Activated naive CD4-positive, alpha-beta T cell treated with anti-CD3 and anti-CD28 coated beads, Interleukin-2, amount 50 U/mL, for 16 hours (primary cell): Measurements from ENCODE around the gene TMEM131L.
"Not testable (repeated sequence)": the region's sequence is repeated elsewhere in the genome, so short reads cannot be mapped to it uniquely, and the experiment has no call there.

Experiments
- DNase-seq: peaks from one replicate; pipeline ENCODE4 v3.0.0-alpha.2; 2020

Gene TMEM131L, protein sequence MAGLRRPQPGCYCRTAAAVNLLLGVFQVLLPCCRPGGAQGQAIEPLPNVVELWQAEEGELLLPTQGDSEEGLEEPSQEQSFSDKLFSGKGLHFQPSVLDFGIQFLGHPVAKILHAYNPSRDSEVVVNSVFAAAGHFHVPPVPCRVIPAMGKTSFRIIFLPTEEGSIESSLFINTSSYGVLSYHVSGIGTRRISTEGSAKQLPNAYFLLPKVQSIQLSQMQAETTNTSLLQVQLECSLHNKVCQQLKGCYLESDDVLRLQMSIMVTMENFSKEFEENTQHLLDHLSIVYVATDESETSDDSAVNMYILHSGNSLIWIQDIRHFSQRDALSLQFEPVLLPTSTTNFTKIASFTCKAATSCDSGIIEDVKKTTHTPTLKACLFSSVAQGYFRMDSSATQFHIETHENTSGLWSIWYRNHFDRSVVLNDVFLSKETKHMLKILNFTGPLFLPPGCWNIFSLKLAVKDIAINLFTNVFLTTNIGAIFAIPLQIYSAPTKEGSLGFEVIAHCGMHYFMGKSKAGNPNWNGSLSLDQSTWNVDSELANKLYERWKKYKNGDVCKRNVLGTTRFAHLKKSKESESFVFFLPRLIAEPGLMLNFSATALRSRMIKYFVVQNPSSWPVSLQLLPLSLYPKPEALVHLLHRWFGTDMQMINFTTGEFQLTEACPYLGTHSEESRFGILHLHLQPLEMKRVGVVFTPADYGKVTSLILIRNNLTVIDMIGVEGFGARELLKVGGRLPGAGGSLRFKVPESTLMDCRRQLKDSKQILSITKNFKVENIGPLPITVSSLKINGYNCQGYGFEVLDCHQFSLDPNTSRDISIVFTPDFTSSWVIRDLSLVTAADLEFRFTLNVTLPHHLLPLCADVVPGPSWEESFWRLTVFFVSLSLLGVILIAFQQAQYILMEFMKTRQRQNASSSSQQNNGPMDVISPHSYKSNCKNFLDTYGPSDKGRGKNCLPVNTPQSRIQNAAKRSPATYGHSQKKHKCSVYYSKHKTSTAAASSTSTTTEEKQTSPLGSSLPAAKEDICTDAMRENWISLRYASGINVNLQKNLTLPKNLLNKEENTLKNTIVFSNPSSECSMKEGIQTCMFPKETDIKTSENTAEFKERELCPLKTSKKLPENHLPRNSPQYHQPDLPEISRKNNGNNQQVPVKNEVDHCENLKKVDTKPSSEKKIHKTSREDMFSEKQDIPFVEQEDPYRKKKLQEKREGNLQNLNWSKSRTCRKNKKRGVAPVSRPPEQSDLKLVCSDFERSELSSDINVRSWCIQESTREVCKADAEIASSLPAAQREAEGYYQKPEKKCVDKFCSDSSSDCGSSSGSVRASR (N-terminal part only)

DNA sequence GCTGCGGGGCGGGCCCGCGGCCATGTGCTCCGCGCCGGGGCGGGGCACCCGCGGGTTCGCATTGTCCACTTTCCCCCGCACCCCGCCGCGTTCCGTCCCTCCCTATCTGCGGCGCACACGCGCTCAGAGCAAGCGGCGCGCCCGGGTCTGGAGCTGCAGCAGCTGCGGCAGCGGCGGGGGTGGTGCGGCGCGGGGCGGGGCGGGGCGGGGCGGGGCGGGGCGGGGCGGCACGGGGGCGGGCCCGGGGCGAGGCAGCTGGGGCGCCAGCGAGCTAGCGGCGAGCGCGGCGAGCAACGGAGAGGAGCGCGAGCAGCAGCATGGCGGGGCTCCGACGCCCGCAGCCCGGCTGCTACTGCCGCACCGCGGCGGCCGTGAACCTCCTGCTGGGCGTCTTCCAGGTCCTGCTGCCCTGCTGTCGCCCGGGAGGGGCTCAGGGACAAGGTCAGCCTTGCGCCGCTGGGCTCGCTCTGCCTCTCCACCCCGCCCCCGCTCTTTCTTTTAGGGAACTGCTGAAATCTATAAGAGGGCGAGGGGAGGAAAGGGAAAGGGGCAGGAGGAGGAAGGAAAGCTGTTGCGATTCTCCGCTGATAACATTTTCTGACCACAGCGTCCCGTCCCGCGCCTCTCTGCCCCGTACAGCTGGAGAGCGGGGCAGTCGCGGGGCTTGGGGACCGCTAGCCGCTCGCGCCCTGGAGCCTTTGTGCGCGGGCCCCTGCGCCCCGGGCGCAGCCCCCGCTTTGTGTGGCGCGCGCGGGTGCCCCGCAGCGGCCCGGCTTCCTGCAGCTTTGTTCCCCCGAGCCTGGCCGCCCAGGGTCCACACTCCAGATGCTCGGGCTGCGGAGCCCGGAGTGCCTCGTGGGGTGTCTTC, at the start of gene TMEM131L:
Gene TMEM131L (plus strand): TSS at position 280 of the 868 bp plus-strand sequence. CDS start 38 bp downstream, at position 318.
- peak; percentile 71 for DNase-seq

DNA sequence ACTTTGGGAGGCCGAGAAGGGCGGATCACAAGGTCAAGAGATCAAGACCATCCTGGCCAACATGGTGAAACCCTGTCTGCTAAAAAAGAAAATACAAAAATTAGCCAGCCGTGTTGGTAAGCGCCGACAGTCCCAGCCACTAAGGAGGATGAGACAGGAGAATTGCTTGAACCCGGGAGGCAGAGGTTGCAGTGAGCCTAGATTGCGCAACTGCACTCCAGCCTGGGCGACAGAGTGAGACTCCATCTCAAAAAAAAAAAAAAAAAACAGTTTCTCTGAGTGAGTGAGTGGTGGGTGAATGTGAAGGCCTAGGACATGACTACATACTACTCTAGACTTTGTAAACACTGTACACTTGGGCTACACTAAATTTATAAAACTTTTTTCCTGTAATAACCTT, 49.7 kb upstream of the TMEM131L start:
- DNase-seq = not testable (repeated sequence)

DNA sequence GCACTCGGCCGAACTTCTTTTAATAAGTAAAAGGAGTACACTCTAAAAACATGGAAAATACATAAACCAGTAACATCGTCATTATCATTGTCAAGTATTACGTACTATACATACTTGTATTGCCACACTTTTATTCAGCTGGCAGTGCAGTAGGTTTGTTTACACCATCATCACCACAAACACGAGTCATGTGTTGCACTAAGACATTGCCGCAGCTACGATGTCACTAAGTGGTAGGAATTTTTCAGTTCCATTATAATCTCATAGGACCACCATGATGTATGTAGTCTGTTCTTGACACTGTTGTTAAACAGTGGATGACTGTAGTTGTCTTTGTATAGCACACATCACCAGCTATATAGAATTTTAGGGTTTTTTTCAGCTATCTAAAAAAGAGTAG, 48.0 kb upstream of the TMEM131L start:
- DNase-seq = no peak

DNA sequence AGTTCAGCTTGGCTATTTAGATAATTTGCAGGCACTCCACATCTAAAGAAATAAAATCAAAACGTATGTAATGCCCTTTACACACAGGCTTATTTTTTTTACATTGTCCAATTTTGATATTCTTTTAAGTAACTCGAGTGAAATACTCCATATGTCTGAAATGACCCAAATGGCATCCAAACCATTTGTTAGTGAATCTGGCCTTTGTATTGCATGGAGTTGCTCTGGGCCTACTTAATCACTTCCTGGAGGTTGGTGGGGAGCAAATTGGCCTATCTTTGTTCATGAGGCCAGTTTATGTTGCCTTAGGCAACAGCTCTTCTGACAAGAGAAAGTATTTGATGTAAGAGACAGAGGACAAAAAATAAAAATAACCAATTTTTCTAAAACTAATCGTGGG, 47.6 kb upstream of the TMEM131L start:
- DNase-seq = no peak

DNA sequence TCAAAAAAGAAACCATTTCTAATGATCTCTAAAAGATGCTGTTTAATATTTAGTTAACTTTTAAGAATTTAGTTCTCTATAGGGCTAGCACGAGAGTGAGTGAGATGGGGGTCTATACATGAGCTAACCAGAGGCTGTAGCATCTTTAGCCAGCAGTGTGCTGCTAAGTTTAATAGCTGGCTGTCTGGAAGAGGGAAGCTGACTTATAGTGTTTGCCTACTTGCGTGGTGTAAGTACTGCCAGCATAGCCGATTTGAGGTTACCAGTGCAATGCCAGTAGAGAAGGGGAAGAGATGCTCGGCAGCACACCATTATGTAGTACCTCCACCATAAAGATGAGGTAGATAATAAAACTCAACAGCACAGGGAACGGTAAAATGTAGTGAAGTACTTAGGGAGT, 47.1 kb upstream of the TMEM131L start:
- no peak for DNase-seq

DNA sequence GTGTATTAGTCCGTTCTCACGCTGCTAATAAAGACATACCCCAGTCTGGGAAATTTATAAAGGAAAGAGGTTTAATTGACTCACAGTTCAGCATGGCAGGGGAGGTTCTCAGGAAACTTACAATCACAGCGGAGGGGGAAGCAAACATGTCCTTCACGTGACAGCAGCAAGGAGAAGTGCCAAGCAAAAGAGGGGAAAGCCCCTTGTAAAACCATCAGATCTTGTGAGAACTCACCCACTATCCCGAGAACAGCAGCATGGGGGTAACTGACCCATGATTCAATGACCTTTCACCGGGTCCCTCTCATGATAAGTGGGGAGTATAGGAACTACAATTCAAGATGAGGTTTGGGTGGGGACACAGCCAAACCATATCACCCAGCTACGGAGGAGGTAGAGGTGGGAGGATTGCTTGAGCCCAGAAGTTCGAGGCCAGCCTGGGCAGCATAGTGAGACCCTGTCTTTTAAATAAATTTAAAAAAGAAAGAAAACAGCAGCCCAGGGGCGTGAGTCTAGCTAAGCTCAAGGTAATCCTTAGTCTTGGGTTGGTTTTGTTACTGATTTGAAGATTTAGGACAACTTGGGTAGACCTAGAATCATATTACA, 46.4 kb upstream of the TMEM131L start:
- DNase-seq = no peak

DNA sequence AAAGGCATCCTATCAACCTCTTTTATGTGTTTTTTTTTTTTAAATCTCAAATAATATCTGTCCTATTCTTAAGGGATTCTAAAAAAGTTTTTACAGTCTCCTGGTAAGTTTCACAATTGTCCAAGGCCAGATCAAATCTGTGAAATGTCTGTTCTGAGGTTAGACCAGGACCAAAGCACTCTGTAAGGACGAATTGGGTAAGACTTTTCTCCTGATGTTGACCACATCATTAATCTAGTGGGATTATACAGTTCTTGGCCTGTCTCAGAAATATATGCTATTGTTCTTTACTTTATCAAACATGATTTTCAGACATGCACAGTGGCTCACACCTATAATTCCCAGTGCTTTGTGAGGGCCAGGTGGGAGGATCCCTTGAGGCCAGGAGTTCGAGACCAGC, 45.8 kb upstream of the TMEM131L start:
- no peak for DNase-seq

DNA sequence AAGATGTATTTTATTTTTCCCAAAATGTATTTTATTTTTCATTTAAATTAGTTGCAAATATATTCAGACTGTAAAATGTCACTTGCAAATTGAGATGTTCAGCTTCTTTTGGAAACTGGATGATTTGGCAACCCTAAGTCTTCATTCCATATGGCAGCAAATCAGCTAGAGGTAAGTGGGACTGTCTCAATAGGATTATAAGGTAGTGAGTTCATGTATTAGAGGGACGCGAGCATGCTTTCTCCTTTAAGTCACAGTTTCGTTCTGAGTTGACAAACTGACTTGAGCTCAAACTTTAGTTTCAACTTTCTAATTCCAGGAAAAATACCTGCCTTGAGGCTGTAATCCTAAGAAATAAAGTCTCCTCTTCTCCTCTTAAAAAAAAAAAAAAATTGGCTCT, 44.2 kb upstream of the TMEM131L start:
- no peak for DNase-seq

DNA sequence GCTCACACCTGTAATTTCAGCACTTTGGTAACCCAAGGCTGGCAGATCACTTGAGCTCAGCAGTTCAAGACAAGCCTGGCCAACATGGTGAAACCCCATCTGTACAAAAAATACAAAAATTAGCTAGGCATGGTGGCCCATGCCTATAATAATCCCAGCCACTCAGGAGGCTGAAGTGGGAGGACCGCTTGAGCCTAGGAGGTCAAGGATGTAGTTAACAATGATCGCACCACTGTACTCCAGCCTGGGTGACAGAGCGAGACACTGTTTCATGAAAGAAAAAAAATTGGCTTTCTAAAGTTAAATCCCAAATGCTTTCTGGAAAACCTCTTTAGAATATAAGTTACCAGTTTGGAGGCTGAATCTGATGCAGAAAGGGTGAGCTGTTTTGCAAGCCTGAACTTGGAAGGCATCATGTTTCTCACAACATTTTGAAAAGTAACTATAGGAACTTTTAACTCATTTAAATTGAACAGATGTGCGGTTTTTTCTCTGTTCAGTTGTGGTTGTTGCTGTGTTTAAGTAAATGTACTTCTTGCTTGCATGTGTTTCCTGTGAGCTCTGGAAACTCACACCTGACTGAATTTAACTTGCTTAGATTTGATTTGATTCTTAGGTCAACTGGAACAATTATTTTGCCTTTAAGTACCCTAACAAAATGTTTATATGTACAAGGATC, 39.8 kb upstream of the TMEM131L start:
- DNase-seq = no peak

DNA sequence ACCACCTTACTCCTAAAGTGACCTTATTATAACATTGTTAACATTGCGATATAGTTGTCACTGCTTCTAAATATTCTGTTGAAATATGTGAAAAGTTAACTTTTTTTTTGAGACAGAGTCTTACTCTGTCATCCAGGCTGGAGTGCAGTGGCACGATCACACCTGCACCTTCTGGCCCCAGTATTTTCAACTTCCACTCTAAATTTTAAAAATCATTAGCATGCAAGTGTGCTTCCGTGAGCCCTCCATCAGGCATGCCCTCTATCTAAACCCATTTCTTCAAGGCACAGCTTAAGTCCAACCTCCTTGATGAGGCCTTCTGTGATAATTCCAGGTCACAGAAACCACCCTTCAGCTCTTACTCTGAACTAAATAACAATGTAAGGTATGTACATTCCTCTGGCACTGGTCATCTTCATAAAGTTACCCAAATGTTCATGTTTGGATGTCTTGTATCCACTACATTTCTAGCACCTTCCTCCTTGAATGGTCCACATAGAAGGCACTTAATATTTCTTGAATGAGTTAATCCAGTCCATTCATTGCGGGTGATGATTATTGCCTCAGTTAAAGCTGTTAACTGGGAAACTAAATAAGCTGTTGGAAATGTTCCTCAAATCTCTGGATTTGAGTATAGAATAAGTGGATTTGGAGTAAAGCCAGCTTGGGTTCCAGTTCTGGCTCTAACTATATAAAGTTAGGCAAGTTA, 38.6 kb upstream of the TMEM131L start:
- DNase-seq = no peak

DNA sequence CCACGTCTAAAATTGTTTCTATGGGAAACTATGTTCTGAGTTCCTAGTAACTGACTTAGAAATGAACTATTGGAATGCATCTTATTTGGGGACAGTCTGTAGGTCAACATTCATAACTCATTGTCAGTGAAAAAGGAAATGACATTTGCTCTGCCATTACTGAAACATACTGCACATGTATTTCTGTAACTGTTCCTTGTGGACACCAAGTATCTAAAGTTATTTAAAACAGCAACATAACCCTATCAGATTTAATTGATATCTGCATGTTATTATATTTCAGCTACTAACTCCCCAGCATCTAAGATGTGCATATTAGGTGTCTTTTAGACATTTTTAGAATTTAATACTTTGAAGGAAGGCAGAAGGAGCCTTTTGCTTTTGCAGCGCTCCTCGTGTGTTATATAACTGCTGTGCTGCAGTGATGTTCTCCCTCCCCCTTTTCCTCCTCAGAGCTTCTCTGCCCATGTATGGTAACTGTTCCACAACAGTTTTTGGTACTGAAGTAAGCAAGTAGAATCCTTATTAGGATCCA, 37.2 kb upstream of the TMEM131L start:
- no peak for DNase-seq

DNA sequence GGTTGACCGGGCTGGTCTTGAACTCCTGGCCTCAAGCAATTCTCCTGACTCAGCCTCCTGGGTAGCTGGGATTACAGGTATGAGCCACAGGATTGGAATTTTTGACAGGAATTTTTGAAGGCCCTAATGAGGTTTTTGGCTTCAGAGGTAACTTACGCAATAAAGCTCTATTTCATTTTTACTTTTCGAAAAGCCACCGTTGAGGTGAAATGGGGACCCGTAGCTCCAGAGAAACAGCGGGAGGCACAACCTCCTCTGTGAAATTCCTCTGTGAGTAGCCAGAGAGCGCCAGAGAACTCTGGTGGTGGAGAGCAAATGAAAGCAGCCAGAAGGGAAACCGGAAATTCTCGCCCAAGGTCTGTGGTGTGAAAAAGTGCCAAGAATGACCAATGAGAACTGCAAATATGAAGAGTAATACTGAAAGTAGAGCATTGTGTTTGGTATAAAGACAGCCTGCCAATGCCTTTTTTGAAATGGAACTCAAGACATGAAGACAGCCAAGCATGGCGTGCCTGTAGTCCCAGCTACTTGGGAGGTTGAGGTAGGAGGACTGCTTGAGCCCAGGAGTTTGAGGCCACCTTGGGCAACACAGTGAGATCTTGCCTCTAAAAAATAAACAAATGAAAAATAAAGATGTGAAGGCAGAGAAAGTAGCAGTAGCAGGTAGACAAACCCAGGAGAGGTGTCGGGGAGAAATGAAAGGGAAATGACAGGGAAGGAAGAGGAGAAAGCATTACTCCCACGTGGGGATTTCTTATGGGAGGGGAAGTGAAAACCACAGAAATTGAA, 33.0 kb upstream of the TMEM131L start:
- DNase-seq = peak; percentile 53

DNA sequence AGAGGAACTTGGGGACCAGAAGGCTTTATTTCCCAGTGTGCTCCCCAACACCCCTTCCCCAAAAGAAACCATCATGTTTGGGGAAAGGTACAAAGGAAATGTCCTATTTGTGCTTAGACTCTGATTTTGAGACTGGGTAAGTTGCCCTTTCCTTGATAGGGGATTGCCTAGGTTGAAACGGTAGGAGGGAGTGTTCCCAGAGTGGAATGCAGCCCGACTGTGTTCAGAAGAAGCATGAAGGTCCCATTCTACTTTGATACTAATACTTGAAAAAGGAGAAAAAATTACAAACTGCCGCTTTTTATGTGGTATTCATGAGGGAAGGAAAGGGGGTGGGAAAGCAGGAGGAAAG, 32.4 kb upstream of the TMEM131L start:
- DNase-seq = no peak

DNA sequence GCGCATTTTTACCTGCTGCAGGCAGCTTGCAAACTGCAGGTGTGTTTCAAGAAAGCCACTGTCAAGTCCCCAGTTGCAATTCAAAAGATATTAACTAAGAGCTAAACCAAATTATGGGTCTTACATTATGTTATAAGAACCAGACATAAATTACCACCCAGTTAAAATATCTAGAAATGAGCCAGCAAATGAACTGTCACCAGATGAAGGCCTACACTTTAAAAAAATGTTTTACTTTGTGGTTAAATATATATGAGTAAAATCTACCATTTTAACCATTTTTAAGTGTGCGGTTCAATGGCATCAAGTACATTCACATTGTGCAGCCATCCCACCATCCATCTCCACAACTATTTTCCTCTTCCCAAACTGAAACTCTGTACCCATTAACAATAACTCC, 32.0 kb upstream of the TMEM131L start:
- DNase-seq = no peak

DNA sequence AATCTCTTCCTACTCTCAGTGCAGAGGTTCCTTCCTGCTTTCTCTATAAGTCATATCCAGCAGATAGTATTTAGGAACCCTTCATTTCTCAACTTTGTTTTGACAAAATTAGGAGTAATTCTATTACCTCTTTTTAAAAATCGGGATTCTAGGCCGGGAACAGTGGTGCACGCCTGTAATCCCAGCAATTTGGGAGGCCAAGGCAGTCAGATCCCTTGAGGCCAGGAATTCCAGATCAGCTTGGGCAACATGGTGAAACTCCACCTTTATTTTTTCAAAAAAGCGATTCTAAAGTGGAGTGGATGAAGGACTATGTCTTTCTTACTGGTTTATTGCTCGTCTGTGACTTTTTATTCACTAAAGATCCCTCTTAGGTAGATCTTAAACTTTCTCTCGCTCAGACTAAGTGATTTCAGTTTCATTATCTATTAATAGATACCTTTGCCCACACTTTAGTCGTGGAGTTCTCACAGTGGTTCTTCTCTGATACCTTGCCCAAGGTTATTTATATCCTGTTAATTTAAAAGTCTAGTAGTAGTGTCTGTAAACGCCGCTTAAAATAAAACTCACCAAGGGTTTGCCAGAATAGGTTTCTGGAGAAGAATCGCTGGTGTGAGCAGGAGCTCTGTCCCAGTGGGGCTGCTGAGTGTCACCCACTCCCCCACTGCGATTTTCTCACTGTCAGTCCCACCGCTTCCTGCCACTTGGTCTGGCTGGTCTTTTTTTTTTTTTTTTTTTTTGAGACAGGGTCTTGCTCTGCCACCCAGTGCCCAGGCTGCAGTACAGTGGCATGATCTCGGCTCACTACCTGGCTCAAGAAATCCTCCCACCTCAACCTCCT, 27.0 kb upstream of the TMEM131L start:
- DNase-seq = peak; percentile 25

DNA sequence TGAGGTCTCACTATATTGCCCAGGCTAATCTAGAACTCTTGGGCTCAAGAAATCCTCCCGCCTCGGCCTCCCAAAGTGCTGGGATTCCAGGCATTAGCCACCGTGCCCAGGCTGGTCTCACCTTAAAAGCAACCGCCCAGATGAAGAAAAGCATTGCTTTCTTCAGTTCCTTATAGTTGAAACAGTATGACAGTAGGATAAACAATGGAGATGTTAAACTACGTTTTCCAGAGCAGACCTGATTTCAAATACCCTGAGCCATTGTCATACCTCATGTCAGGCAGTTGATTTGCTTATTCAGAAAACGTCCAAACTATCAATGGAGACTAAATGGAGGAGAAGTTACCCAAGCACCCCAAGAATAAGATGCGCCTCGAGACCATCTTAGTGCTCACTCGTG, 26.3 kb upstream of the TMEM131L start:
- DNase-seq = no peak

DNA sequence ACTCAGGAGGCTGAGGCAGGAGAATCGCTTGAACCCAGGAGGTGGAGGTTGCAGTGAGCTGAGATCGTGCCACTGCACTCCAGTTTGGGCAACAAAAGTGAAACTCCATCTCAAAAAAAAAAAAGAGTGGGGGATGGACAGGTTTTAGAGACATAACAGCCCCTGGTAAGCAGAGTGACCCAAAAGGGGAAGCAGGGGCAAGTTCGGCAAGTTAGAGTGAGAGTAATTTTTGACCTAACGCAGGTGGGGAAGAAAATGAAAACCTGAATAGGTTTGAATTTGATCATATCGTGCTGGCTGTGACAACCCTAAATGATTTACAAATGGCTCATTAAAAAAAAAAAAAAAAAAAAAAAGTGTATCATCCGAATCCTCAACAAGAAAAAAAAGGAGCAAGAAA, 25.7 kb upstream of the TMEM131L start:
- DNase-seq = no peak

DNA sequence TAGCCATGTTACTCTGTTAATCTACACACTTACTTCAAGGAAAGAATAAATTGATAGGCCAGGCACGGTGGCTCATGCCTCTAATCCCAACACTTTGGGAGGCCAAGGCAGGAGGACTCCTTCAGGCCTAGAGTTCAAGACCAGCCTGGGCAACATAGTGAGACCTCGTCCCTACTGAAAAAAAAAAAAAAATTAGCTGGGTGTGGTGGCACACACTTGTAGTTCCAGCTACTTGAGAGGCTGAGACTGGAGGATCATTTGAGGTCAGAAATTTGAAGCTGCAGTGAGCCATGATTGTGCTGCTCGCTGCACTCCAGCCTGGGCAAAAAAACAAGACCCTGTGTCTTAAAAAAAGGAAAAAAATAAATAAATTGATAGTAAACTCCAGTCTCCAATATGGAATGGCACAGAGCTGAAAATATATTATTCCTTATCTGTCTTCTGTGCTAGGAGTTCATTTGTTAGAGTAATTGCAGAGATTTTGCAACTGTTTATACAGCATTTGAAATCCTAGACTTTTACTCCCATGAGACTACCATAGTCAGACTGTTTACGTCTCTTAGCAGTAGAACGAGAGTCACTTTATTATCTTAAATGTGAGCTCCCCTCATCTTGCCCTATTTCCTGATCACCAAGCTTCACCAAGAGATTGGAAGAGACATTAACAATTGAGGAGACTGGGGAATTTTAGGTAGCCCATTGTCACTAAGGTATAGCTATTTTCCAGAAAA, 18.8 kb upstream of the TMEM131L start:
- no peak for DNase-seq
